Heart left ventricle (tissue), 16 donors: ENCODE measurements around the gene TBC1D12. TPM values are rescaled to one million over a fixed set of nuclear protein-coding genes. Genes with fewer than 3 reads are reported as not detected.

Experiments used
- ATAC-seq, 4 donors: fragments of 200-7000 bp; cut with Tn5 transposase; one replicate each; pipeline ENCODE4 v1.9.1; 2020 to 2022; ENCODE audit warnings: moderate library complexity in 4 of 4, mild to moderate bottlenecking in 3 of 4, moderate number of reproducible peaks in 1 of 4
- DNase-seq, 5 donors: peaks; one replicate each; pipeline ENCODE4 v3.0.0-alpha.2; 2020
- H3K27ac ChIP-seq, 12 donors: fragments of 200-600 bp; sonication (generic) in 4 of 12; one replicate each; pipeline versions ENCODE4 v1.5.0 to v1.8.0; 2016 to 2022; ENCODE audit warnings: mild to moderate bottlenecking in 2 of 12
- H3K27me3 ChIP-seq, 9 donors: fragments of 200-600 bp; sonication (generic) in 2 of 9; one replicate each; pipeline versions ENCODE4 v1.5.1 to v1.8.0; 2016 to 2022; ENCODE audit warnings: mild to moderate bottlenecking in 3 of 9
- H3K36me3 ChIP-seq, 9 donors: fragments of 200-600 bp; sonication (generic) in 2 of 9; one replicate each; pipeline versions ENCODE4 v1.5.0 to v1.8.0; 2018 to 2022; ENCODE audit warnings: mild to moderate bottlenecking in 2 of 9
- H3K4me1 ChIP-seq, 12 donors: fragments of 200-600 bp; sonication (generic) in 4 of 12; one replicate each; pipeline versions ENCODE4 v1.5.0 to v1.8.0; 2016 to 2022; ENCODE audit warnings: mild to moderate bottlenecking in 3 of 12
- H3K4me3 ChIP-seq, 12 donors: fragments of 200-600 bp; sonication (generic) in 4 of 12; one replicate each; pipeline versions ENCODE4 v1.5.0 to v1.8.0; 2017 to 2022; ENCODE audit warnings: mild to moderate bottlenecking in 9 of 12, moderate library complexity in 4 of 12
- H3K9me3 ChIP-seq, 12 donors: fragments of 200-600 bp; sonication (generic) in 4 of 12; one replicate each; pipeline versions ENCODE4 v1.5.0 to v1.8.0; 2016 to 2022; ENCODE audit warnings: mild to moderate bottlenecking in 1 of 12
- CTCF ChIP-seq, 12 donors: fragments of 200-600 bp; sonication (generic) in 4 of 12; IDR thresholded peaks; one replicate each; pipeline versions ENCODE4 v1.5.0 to v1.8.0; 2018 to 2022; ENCODE audit warnings: antibody characterized with exemption in 12 of 12, mild to moderate bottlenecking in 5 of 12
- POLR2A ChIP-seq, 2 donors: fragments of 450-650 bp; IDR thresholded peaks; one replicate each; pipeline ENCODE4 v1.6.1; 2017; ENCODE audit warnings: antibody characterized with exemption in 2 of 2, mild to moderate bottlenecking in 2 of 2, moderate library complexity in 2 of 2
- WGBS, 4 donors: extraction: QIAGEN DNeasy Blood & Tissue Kit in 2 of 4; methylation state at CpG; one replicate each; pipeline versions ENCODE4 v1.1.5 to v1.1.7; 2013 to 2018; 5-methylcytosine and 5-hydroxymethylcytosine counted together
- intact Hi-C, 10 donors: fragments of 100-400 bp; cut with DNase I; formaldehyde crosslinking; loops; one replicate each; pipeline versions ENCODE4 v1.11.1 to v1.14.2; 2022
- polyA plus RNA-seq, 2 donors: library from polyadenylated mRNA; stranded (reverse); fragments of 200-250 nt; gene quantifications; one replicate each; pipeline ENCODE4 v1.2.3, GENCODE V29; 2013
- total RNA-seq, 9 donors: library from RNA; depleted of rRNA in 2 of 9; stranded (reverse); fragments of >200 nt in 2 of 9; fragmentation: NEBNext Ultra II Directional in 3 of 9; extraction: Animal tissue kit (Norgen Biotek cat#: 25700) in 3 of 9; gene quantifications; one replicate each; pipeline versions ENCODE4 v1.1.0 to v1.2.4, GENCODE V29; 2016 to 2023
- donor health status: ischemic (EF 13 %, LVEDD 7.1; RV severe dilation, severe dysfunction).
- donor health status: healthy with polysubstance abuse.
- donor health status: DM: no; HTN: yes; CAD: no.
- donor health status: DM: no; HTN: no; CAD: no.
- donor health status: ischemic (EF 25% LVEDD 6.9; RV normal size, moderate dysfunction).
- donor health status: ischemic (EF 25% LVEDD 5.7; RV mildly dilated, moderate dysfunction).
- donor health status: healthy.
- donor health status: DM: yes; HTN: yes; CAD: no.
- donor health status: ischemic (EF 35%, LVEDD 5.7; RV mildly dilated, moderate dysfunction).
- donor health status: nonischemic (EF 11% LVEDD 7.7; RV severe dilation, severe dysfunction).
- donor health status: DM: yes; HTN: yes; CAD: no.
- donor health status: PGD.
- donor health status: ischemic (EF 29% LVEDD 5.4; RV normal size, mild dysfunction).
- donor health status: nonischemic (EF 23%, LVEDD 6.1; RV moderate dilation, normal function).

The TBC1D12 gene
- total and polyA plus RNA-seq, 11 donors = 3.5 to 9.6 (median 5.2) TPM

GRCh38 chr10:94417321-94417720 lies 15.0 kb downstream of the TBC1D12 start:
- intact Hi-C loops = no loop called here
- Histone ChIP-seq H3K4me3 (no peak overlapping the region), H3K9me3 (no peaks in the 10 kb centered on the region), H3K36me3 (no peaks in the 10 kb centered on the region), H3K4me1 (peaks cover 0 to 31% (median 2%) of the 10 kb centered on the region in 12 donors), H3K27me3 (no peaks in the 10 kb centered on the region), H3K27ac (no peak overlapping the region)
- WGBS, 4 donors = 57 to 64% (median 64%) methylated on average over 1 of the region's 1 CpG
- no peak for DNase-seq
- ATAC-seq = no peak
- TF ChIP-seq POLR2A (IDR thresholded peaks at IDR 0.05) (no peak), CTCF (IDR thresholded peaks at IDR 0.05) (no peak)

- Histone ChIP-seq H3K27ac (no peak overlapping the region), H3K4me1 (peaks cover 0 to 16% (median 2%) of the 10 kb centered on the region in 12 donors), H3K36me3 (no peaks in the 10 kb centered on the region), H3K9me3 (peaks cover 0 to 12% (median 6%) of the 10 kb centered on the region in 12 donors), H3K4me3 (no peak overlapping the region), H3K27me3 (no peaks in the 10 kb centered on the region)
- ATAC-seq (no peak), DNase-seq (no peak)
- intact Hi-C loops = no loop called here
- WGBS, 4 donors = 95 to 97% (median 96%) methylated on average over 5 of the region's 5 CpGs
- TF ChIP-seq POLR2A (IDR thresholded peaks at IDR 0.05) (no peak), CTCF (IDR thresholded peaks at IDR 0.05) (no peak)
Measured at GRCh38 chr10:94420516-94420915, 18.2 kb downstream of the TBC1D12 start.

- no peak for ATAC-seq
- intact Hi-C loops = no loop called here
- H3K9me3 ChIP-seq = peaks cover 0 to 18% (median 9%) of the 10 kb centered on the region in 12 donors
- H3K4me3 ChIP-seq = no peak overlapping the region
- peaks cover 0 to 16% (median 2%) of the 10 kb centered on the region in 12 donors for H3K4me1 ChIP-seq
- 64 to 70% (median 65%) methylated on average over 1 of the region's 1 CpG for WGBS, 4 donors
- no peak for TF ChIP-seq POLR2A (IDR thresholded peaks at IDR 0.05)
- no peak for TF ChIP-seq CTCF (IDR thresholded peaks at IDR 0.05)
- H3K27ac ChIP-seq = no peak overlapping the region
- no peaks in the 10 kb centered on the region for H3K27me3 ChIP-seq
- DNase-seq = no peak
- no peaks in the 10 kb centered on the region for H3K36me3 ChIP-seq
Measured at GRCh38 chr10:94420998-94421528, 18.7 kb downstream of the TBC1D12 start.

GRCh38 chr10:94423627-94424026 lies 21.3 kb downstream of the TBC1D12 start:
- TF ChIP-seq CTCF (IDR thresholded peaks at IDR 0.05) (no peak), POLR2A (IDR thresholded peaks at IDR 0.05) (no peak)
- DNase-seq (no peak), ATAC-seq (no peak)
- Histone ChIP-seq H3K4me3 (no peak overlapping the region), H3K27me3 (no peaks in the 10 kb centered on the region), H3K4me1 (peaks cover 0 to 21% (median 7%) of the 10 kb centered on the region in 12 donors), H3K36me3 (no peaks in the 10 kb centered on the region), H3K27ac (no peak overlapping the region), H3K9me3 (peaks cover 0 to 24% (median 16%) of the 10 kb centered on the region in 12 donors)
- 26 to 44% (median 34%) methylated on average over 1 of the region's 1 CpG for WGBS, 4 donors
- intact Hi-C loops = no loop called here
